HepG2 (cell line): ENCODE results near the gene ZNF24.

ENCODE experiments used
- EZH2 ChIP-seq: conservative IDR thresholded peaks from 2 replicates; pipeline ENCODE4 v1.6.1; 2012; ENCODE audit warnings: mild to moderate bottlenecking, low read depth, low read length, moderate library complexity
- ZBTB2 ChIP-seq: sonication (generic); formaldehyde crosslinking; IDR thresholded peaks from 2 replicates; pipeline ENCODE4 v1.8.0; 2022; ENCODE audit warnings: low read depth, missing genetic modification reagents

- TF ChIP-seq EZH2 (no peak), ZBTB2 (CRISPR knock-in tag) (no peak)
Measured at GRCh38 chr18:35283923-35284794, 60.1 kb downstream of the ZNF24 start.
